Measurements from ENCODE around the gene NMU. TPM values are rescaled to one million over a fixed set of nuclear protein-coding genes. Genes with fewer than 3 reads are reported as not detected.
A peak's percentile ranks its signal among the peaks of the same experiment; 100 is the strongest.

Gene NMU
- total RNA-seq, 1 donor from 2014 or later = 8.2 TPM

DNA sequence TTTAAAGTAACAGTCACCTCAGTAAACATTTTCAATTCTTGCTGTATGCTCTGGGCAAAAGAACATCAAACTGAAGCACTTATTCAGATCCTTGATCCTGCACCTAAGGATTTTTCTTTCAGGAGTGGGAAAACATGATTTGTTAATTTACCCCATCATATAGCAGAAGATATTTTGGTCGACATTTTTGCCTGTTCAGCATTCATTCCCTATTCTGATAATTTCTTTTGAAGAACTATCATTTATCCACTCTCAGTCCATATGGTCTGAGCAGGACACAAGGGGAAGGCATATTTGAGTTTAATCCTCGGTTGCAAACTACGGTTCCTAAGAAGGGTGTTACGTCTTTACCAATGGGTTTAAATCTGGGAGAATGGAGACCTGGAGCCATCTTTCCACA, 88.2 kb downstream of the NMU start:
- no peak for DNase-seq (ENCODE audit: low read depth)
- TF ChIP-seq, protein P1, sequence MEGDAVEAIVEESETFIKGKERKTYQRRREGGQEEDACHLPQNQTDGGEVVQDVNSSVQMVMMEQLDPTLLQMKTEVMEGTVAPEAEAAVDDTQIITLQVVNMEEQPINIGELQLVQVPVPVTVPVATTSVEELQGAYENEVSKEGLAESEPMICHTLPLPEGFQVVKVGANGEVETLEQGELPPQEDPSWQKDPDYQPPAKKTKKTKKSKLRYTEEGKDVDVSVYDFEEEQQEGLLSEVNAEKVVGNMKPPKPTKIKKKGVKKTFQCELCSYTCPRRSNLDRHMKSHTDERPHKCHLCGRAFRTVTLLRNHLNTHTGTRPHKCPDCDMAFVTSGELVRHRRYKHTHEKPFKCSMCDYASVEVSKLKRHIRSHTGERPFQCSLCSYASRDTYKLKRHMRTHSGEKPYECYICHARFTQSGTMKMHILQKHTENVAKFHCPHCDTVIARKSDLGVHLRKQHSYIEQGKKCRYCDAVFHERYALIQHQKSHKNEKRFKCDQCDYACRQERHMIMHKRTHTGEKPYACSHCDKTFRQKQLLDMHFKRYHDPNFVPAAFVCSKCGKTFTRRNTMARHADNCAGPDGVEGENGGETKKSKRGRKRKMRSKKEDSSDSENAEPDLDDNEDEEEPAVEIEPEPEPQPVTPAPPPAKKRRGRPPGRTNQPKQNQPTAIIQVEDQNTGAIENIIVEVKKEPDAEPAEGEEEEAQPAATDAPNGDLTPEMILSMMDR (conservative IDR thresholded peaks at IDR 0.05; ENCODE audit: low read depth, low read length) = no peak
- H3K4me3 ChIP-seq (ENCODE audit: low read depth, low read length) = peak overlapping the region; percentile 90

- no peak for DNase-seq (ENCODE audit: low read depth)
- TF ChIP-seq, protein P1 (conservative IDR thresholded peaks at IDR 0.05; ENCODE audit: low read depth, low read length) = no peak
- peak overlapping the region; percentile 90 for H3K4me3 ChIP-seq (ENCODE audit: low read depth, low read length)
These were observed 88.7 kb downstream of the NMU start for GRCh38 chr4:55547466-55547770.

- peak within 1 kb of the TSS; percentile 90 for H3K4me3 ChIP-seq (ENCODE audit: low read depth, low read length)
- TF ChIP-seq, protein P1 (conservative IDR thresholded peaks at IDR 0.05; ENCODE audit: low read depth, low read length) = peak; percentile 46
- DNase-seq (ENCODE audit: low read depth) = no peak
These were observed 89.2 kb downstream of the NMU start, which contains the start of gene CLOCK for GRCh38 chr4:55546756-55547465. TSS of gene CLOCK (minus strand) at chr4:55546909. CDS start at chr4:55482785, 64,124 bp downstream.

GRCh38 chr4:55546506-55546755, 89.7 kb downstream of the NMU start:
- TF ChIP-seq, protein P1 (conservative IDR thresholded peaks at IDR 0.05; ENCODE audit: low read depth, low read length) = no peak
- no peak for DNase-seq (ENCODE audit: low read depth)
- peak overlapping the region; percentile 90 for H3K4me3 ChIP-seq (ENCODE audit: low read depth, low read length)

DNA sequence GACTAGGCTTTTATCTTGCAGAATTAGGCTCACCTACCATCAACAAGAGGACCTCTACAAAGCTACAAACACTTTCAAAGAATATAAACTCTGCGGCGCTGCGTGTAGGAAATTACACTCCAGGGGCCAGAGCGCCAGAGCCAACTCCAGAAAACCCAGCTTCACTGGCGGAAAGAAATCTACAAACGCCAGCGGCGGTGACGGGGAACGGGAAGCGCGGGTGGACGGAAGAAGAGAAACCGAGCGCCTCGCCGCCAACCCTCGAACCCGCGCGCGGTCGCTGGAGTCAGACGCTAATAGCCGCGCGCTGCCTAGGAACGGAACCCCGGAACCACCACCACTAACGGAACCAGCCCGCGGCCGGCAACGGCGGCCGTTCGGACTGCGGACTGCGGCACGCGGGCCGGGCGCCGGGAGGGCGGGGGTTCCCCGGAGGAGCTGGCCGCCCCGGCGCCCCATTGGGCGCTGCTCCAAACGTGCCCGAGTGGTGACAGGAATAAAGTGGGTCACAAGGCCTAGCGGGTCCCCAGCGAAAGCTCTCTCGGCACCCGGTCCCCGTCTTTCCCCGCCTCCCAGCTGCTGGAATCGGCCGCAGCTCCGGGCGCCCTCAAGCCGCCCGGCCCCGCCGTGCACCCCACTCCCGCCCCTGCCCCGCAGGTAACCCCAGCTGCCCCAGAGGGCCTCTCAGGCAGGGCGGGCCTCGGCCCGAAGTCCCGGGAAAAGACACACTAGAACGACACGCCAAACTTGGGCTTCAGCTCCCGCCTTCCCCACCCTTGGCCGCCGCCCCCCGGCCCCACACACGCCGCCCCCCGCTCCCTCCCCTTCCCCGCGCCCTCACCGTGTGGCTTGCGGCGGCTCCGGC, 90.2 kb downstream of the NMU start:
- TF ChIP-seq, protein P1 (conservative IDR thresholded peaks at IDR 0.05; ENCODE audit: low read depth, low read length) = no peak
- DNase-seq (ENCODE audit: low read depth) = no peak
- H3K4me3 ChIP-seq (ENCODE audit: low read depth, low read length) = peak overlapping the region; percentile 90

Other genes with a start within 250 kb of the NMU start
- gene TMEM165, start 240.3 kb downstream of the NMU start, total RNA-seq = 122 and 151 TPM in 2 replicates
- gene CLOCK, start 89.4 kb downstream of the NMU start, total RNA-seq = 9.2 and 12.7 TPM in 2 replicates
- gene PDCL2, start 44.1 kb downstream of the NMU start, total RNA-seq = not detected in 2 replicates
- gene EXOC1L, start 183.5 kb upstream of the NMU start, total RNA-seq = not detected in 2 replicates
- gene EXOC1, start 217.3 kb upstream of the NMU start, total RNA-seq = 16.8 and 19.2 TPM in 2 replicates

All from epithelial cell of proximal tubule (primary cell).